ENCODE results near the gene CALML3. TPM values are rescaled to one million over a fixed set of nuclear protein-coding genes. Genes with fewer than 3 reads are reported as not detected.

The CALML3 gene
- total RNA-seq, 1 experiment from 2014 or later: not detected

DNA sequence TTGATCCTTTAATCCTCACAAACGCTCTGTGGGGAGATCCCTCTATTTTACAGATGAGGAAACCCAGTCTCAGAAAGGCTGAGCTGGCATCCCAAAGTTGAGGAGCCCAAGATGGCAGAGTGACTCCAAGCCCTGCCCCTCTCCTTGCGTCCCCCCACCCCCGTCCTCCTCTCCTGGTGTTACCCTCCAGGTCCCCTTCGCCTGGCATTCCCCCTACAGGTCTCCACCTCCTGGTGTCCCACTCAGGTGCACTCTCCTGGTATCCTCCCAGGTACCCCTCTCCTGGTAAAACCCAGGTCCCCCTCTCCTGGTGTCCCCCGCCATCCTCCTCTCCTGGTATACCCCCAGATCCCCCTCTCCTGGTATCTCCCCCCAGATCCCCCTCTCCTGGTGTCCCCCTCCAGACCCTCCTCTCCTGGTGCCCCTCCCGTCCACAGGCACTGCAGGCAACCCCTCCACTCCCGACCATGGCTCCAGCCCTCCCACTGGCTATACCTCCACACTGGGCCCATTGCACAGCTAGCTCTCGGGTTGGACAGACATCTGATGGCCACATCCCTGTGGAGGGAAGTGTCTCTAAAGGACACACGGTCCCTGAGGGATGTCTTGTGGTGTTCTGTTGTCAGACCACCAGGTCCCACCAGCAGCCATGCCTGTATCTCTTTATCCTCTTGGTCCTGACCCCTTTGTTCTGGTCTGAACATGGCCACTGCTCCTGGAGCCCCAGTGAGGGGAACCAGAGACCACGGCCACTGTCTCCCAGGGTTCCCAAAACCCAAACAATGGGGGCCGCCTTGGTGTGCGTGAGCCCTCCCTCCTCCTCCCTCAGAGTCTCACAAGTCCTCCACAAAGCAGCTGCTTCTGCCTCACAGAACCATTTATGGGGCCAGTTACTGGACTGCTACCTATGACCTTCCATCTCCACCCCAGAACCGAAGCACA is 37.2 kb downstream of the CALML3 start:
- intact Hi-C loops (cut with micrococcal nuclease; ENCODE audit: unreplicated experiment): no loop called here
- BruUV-seq (replicated peaks): no TSS peak
- POLR2A ChIA-PET (ENCODE audit: low non-redundant PET): no interaction called here
- Histone ChIP-seq H3K27ac (ENCODE audit: low read depth, low read length, poor library complexity, severe bottlenecking) (no peak overlapping the region), H3K36me3 (ENCODE audit: insufficient read depth, low read length, poor library complexity, severe bottlenecking) (no peaks in the 10 kb centered on the region), H3K27me3 (replicated peaks; ENCODE audit: insufficient read depth, low read depth, low read length, poor library complexity) (no peaks in the 10 kb centered on the region), H3K4me1 (ENCODE audit: insufficient read depth, low read length, poor library complexity, severe bottlenecking) (peaks cover 5% of the 10 kb centered on the region), H3K4me3 (ENCODE audit: low read depth, low read length, poor library complexity, severe bottlenecking) (no peak overlapping the region), H3K9me3 (ENCODE audit: low read depth, low read length, poor library complexity, severe bottlenecking) (no peaks in the 10 kb centered on the region)
- no peak for DNase-seq (ENCODE audit: low spot score)
- no peak for TF ChIP-seq EZH2 (IDR thresholded peaks at IDR 0.05; ENCODE audit: borderline replicate concordance, low read depth, low read length, poor library complexity, severe bottlenecking)
- TF ChIP-seq, protein P1, sequence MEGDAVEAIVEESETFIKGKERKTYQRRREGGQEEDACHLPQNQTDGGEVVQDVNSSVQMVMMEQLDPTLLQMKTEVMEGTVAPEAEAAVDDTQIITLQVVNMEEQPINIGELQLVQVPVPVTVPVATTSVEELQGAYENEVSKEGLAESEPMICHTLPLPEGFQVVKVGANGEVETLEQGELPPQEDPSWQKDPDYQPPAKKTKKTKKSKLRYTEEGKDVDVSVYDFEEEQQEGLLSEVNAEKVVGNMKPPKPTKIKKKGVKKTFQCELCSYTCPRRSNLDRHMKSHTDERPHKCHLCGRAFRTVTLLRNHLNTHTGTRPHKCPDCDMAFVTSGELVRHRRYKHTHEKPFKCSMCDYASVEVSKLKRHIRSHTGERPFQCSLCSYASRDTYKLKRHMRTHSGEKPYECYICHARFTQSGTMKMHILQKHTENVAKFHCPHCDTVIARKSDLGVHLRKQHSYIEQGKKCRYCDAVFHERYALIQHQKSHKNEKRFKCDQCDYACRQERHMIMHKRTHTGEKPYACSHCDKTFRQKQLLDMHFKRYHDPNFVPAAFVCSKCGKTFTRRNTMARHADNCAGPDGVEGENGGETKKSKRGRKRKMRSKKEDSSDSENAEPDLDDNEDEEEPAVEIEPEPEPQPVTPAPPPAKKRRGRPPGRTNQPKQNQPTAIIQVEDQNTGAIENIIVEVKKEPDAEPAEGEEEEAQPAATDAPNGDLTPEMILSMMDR (conservative IDR thresholded peaks at IDR 0.05; ENCODE audit: low read depth, low read length): no peak
- CTCF ChIA-PET: no interaction called here

DNA sequence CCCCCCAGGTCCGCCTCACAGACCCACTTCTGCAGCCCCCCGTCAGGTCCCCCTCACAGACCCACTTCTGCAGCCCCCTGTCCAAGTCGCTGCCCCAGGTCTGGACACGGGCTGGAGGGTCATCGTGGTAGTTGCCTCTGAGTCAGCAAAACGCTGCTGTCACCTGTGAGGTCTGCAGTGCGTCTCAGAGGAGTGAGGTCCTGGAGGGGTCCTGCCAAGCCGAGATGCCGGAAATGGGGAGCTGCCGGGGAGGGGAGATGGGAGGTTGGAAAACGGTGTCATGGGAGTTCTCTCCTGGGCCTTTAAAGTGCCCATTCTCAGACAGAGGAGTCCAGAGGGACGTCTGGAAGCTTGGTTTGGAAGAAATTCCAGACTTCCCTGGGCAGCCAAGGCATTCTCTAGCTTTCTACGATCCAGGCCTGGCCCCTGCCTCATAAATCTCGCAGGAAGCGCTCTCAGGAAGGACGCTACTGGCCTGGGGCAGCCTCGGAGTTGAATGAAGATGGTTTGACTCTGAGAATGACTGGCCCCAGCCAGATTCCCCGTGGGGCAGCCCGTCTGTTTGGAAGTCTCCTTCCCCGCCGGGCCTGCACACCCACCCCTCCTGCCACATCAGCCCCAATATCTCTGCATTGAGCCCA is 38.7 kb downstream of the CALML3 start:
- Histone ChIP-seq H3K27ac (ENCODE audit: low read depth, low read length, poor library complexity, severe bottlenecking) (no peak overlapping the region), H3K9me3 (ENCODE audit: low read depth, low read length, poor library complexity, severe bottlenecking) (no peaks in the 10 kb centered on the region), H3K4me1 (ENCODE audit: insufficient read depth, low read length, poor library complexity, severe bottlenecking) (peaks cover 5% of the 10 kb centered on the region), H3K36me3 (ENCODE audit: insufficient read depth, low read length, poor library complexity, severe bottlenecking) (no peaks in the 10 kb centered on the region), H3K4me3 (ENCODE audit: low read depth, low read length, poor library complexity, severe bottlenecking) (no peak overlapping the region), H3K27me3 (replicated peaks; ENCODE audit: insufficient read depth, low read depth, low read length, poor library complexity) (no peaks in the 10 kb centered on the region)
- intact Hi-C loops (cut with micrococcal nuclease; ENCODE audit: unreplicated experiment): no loop called here
- ChIA-PET POLR2A (ENCODE audit: low non-redundant PET) (no interaction called here), CTCF (no interaction called here)
- TF ChIP-seq, protein P1 (conservative IDR thresholded peaks at IDR 0.05; ENCODE audit: low read depth, low read length): no peak
- TF ChIP-seq EZH2 (IDR thresholded peaks at IDR 0.05; ENCODE audit: borderline replicate concordance, low read depth, low read length, poor library complexity, severe bottlenecking): no peak
- BruUV-seq (replicated peaks): no TSS peak
- DNase-seq (ENCODE audit: low spot score): no peak

DNA sequence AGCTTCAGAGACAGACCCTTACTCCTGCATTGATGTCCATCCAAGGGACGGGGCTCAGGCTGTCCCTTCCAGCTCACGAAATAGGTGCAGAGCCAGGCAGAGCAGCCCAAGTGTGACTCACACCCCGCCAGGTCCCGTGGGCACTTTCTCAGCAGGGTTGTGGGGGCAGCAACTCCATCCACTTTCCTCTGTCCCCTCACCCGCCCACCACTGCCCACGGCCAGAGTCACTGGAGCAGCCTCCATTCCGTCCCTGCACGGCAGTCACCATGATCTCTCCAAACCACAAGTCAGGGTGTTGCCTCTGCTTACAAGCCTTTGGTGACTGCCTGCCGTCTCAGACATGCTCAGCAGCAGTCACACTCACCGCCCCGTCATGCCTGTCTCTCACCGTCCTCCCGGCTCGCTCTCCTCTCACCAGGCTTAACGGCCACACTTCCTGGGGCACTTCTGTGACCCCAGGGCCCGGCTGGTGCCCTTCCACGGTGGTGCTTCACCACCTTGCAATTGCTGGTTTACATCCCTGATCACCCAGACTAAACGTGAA is 39.3 kb downstream of the CALML3 start:
- Histone ChIP-seq H3K36me3 (ENCODE audit: insufficient read depth, low read length, poor library complexity, severe bottlenecking) (no peaks in the 10 kb centered on the region), H3K9me3 (ENCODE audit: low read depth, low read length, poor library complexity, severe bottlenecking) (no peaks in the 10 kb centered on the region), H3K4me3 (ENCODE audit: low read depth, low read length, poor library complexity, severe bottlenecking) (no peak overlapping the region), H3K27ac (ENCODE audit: low read depth, low read length, poor library complexity, severe bottlenecking) (no peak overlapping the region), H3K4me1 (ENCODE audit: insufficient read depth, low read length, poor library complexity, severe bottlenecking) (peaks cover 5% of the 10 kb centered on the region), H3K27me3 (replicated peaks; ENCODE audit: insufficient read depth, low read depth, low read length, poor library complexity) (no peaks in the 10 kb centered on the region)
- no peak for DNase-seq (ENCODE audit: low spot score)
- intact Hi-C loops (cut with micrococcal nuclease; ENCODE audit: unreplicated experiment): no loop called here
- POLR2A ChIA-PET (ENCODE audit: low non-redundant PET): no interaction called here
- TF ChIP-seq, protein P1 (conservative IDR thresholded peaks at IDR 0.05; ENCODE audit: low read depth, low read length): no peak
- no peak for TF ChIP-seq EZH2 (IDR thresholded peaks at IDR 0.05; ENCODE audit: borderline replicate concordance, low read depth, low read length, poor library complexity, severe bottlenecking)
- CTCF ChIA-PET: no interaction called here
- BruUV-seq (replicated peaks): no TSS peak

Data from A673 (cell line).